SKM-1 (cell line): ENCODE measurements around the gene SPAG9.

Source experiments
- DNase-seq: peaks from one replicate; lab custom pipeline; 2025; ENCODE audit not compliant: unreplicated experiment; lab: John Stamatoyannopoulos, UW

Gene SPAG9

DNA sequence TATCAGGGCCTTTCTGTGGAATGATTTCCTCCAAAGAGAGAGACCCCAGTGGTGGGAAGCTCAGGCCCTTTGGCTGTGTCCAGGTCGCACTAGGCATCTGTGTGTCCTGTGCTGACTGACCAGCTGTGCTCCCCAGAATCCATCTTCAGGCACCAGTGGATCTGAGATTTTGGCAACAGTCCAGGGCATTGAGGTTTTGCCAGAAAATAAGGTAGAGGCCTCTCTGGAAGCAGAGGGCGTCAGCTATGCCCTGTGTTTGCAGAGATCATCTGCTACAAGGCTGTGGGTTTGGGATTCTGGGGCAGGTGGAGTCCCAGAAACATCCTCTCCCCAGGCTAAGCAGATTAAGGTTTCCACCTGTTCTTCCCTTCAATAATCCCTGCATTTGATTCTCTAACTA, 197.1 kb downstream of the SPAG9 start:
- DNase-seq, result no peak

DNA sequence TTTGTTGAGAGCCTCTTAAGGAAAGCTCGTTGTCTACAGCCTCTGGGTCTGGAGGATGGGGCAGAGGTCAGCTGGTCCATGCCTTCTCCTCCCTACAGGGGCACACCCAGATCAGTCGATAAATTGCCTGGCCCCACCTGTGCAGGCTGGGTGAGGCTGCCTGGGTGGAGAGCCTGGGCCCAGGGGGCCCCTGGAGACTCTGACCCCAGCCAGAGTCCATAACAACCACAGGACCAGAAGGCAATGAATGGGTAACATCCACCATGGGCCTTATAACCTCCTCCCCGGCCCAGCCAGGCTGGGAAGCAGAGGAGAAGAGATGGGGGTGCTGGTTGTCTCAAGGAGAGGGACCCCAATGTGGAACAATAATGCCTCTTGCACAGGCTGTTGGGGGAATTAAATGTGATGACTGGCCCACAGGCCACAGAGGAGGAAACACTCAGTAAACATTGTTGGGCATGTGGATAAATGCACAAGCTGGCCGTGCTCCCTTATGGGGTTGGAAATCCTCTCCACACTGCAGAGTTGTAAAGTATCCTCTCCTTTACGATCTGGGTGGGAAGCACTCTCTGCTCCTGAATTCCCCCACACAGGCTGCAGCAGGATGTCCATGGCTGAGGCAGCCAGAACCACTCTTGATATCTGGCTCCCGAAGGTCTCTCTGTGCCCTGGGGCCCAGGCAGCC, 197.8 kb downstream of the SPAG9 start:
- no peak for DNase-seq

DNA sequence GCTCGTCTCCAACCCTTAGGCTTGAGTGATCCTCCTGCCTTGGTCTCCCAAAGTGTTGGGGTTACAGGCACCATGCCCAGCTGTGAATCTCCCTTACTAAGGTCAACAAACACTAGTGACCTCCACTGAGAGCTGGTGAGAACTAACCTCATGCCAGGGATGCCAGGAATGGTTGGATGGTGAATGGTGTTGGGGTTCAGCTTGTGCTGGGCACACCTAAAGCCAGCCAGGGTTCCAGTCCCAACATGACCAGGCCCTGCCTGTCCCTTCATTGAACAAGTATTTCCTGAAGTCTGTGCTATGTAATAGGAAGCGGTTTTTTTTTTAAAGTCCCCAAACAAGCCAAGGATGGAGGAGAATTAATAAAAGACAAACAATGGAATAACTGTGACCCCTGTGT, 198.6 kb downstream of the SPAG9 start:
- no peak for DNase-seq

DNA sequence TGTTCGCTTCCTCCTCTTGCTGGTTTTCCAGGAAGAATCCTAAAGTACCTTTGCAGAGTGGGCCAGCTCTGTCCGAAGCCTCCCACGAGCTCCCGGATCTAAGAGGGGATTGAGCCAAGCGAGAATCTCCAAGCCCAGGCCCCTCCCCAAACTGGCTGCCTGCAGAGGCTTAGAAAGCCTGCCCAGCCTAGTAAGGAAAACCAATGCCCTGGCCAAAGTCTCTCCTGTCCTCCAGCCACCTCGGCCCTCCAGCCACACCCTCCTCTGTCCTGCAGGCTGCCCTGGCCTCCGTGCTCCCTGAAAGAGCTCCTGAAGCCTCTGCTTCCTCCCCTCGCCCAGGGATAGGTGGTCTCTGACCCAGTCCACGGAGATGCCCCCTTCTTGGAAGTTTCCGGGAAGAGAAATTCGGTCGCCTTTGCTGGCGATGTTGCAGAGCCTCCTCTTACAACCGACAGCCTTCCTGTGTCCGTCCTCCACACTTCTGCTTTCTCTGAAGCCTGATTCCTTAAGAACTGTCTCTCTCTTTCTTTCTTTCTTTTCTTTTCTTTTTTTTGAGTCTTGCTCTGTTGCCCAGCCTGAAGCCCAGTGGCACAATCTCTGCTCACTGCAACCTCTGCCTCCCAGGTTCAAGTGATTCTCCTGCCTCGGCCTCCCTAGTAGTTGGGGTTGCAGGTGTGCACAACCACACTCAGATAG, 199.6 kb downstream of the SPAG9 start:
- no peak for DNase-seq

DNA sequence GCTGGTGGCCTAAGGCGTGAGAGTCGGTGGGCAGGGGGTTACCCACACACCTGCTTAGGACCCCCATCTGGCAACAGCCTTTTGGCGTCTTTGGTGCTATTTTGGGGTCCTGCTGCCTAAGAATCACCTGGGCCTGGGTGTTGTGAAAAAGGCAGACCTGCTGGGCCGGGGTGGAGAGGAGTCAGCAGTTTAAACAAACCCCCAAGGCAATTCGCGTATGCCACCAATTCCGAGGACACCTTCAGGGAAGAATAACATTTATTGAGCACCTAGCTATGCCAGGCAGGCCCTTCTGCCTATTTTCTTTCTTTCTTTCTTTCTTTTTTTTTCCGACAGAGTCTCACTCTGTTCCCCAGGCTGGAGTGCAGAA, 200.6 kb downstream of the SPAG9 start:
- no peak for DNase-seq

DNA sequence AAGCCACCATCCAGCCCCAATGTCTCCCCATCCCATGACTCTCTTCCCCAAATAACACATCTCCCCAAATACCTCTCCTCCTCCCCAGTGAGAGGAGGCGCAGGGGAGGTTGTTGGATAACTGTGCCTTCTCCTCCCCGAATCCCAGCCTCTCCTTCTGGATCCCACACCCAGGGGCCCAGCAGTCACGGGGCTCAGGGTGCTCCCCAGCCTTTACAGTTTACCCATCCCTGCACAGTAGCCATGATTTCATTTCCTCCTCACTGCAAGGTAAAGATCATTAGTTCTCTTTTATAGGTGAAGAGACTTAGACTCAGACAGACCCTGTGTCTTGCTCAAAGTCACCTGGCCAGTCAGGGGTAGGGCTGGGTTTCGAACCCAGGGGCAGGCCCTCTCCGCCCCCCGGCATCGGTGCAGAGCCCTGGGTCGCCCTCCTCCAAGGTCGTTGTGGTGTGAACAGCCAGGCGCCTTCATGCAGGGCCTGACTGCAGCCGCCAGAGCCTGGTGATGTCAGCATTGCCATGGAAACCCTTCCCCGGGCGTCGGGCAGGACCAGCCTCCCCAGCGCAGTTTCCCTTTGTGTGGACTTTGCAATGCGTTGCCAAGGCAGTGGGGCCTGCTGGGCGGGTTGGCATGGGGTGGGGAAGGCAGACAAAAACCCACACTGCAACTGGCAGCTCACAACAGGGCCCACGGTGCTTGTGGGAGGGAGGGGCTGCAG, 201.2 kb downstream of the SPAG9 start:
- no peak for DNase-seq

DNA sequence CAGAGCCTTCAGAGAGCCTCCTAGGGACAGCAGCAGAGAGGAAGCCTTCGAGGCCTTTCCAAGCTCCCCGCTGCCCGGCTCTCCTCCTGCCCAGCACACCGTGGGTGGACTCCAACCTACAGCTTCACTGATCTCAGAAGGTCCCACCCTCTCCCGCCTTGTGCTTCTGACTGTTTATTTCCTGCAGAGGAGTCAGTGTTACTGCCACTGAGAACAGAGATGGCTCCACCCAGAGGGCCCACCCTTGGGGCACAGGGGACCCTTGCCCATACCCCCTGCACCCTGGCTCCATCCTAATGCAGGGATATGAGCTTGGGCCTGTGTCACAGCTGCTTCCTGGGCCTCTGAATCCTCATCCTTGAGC, 201.8 kb downstream of the SPAG9 start:
- DNase-seq, result no peak

DNA sequence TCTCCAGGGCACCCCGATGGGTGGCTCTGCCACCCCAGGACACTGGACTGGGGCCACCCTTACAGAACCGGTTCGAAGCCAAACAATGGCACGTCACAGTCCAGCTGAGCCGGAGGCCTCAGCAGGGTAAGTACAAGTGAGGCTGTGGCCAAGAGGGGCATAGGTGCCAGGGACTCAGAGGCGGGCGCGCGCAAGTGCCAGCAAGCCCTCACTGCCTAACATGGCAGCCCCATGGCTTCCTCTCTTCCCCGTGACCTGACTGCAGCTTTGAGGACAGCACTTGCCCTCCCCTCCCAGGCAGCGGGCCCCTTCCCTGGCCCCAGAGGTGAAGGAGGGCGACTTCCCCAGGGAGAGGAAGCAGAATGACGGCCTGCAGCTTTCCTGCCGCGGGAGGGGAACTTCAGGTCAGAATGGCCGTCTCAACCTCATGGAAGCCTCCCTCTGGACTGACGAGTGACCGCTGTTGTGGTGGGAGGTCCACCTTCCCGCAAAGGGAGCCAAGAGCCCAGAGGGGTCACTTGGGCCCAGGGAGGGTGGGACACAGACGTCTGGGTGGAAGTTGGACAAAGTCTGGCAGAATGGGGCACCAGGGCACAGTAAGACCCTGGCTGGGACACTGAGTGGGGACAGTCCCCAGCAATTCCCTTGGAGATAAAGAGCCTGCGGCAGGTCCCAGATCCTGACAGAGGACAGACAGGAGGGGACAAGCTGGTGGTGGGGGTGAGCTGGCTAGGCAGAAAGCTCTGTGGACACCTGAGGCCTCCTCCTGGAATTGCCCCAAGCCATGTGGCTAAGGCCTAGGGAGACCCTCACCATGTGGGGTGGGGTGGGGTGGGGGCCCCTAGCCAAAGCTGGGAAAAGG, 202.4 kb downstream of the SPAG9 start:
- peak; percentile 26 for DNase-seq

DNA sequence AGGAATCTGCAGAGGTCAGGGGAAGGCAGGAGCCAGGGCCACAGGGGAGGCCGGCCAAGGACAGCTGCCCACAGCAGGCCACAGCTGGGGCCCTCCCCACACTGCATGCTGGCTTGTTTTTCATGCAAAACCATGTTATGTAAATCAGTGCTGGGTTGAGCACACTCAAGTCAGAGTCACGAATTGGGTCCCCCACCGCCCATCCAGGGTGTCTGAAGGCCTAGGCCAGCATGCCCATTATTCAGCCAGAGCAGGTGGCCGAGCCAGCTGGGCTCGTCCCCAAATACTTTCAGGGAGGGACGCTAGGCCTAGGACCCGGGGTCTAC, 203.3 kb downstream of the SPAG9 start:
- no peak for DNase-seq

DNA sequence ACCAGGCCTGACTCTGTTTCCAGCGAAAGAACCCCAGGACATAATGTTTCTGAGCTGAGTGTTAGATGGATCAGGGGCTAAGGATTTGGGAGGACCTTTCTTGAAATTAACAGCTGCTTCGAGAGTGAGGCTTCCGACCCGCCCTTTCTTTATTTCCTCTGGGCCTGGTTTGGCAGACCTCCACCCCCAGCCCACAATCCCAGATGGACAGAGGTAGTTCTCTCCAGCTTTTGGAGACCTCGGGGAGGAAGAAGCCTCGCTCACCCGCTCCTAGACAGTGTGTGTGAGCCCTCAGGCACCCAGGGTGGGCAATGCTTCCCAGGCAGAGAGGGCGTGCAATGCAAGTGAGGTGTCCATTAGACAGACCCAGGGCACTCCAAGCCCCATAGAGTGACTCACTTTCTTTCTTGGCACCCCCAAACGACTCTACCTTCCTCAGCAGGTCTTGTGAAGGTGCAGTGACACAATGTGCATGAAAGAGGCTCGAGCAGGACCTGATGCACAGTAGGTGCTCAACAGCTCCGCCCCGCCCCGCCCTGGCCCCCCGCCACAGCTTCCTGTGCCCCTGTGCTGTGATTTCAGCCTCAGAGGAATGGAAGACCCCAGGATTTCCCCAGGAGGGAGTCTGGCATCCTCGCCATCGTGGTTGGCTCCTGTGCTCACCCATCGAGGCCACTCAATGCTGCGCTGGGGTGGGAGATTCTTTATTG, 203.8 kb downstream of the SPAG9 start:
- DNase-seq, result no peak

DNA sequence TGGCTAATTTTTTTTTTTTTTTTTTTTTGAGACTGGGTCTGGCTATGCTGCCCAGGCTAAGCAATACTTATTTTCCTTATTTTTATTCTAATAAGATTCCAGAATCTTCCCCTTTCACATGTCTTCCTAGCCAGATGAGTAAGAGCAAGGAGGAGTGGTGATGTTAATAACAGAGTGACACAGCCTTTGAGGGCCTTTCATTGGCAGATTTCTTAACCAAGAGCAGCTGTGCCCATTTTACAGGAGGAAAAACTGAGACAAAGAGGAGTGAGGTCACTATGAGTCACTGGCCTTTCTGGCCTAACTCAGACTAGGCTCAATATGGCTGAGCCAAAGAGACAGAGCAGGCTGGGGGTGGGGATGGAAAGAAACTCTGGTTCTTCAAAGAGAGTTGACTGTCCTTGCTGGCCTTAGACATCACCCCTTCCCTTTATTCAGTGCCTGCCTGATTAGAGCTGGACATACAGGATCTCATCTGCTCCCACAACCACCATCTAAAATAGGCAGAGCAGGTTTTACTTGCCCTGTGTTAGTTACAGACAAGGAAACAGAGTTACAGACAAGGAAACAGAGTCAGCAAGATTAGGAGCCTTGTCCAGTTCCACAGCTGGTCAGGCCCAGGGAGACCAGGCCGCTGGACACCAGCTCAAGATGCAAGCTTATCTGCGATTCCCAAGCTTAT, 204.5 kb downstream of the SPAG9 start:
- no peak for DNase-seq

DNA sequence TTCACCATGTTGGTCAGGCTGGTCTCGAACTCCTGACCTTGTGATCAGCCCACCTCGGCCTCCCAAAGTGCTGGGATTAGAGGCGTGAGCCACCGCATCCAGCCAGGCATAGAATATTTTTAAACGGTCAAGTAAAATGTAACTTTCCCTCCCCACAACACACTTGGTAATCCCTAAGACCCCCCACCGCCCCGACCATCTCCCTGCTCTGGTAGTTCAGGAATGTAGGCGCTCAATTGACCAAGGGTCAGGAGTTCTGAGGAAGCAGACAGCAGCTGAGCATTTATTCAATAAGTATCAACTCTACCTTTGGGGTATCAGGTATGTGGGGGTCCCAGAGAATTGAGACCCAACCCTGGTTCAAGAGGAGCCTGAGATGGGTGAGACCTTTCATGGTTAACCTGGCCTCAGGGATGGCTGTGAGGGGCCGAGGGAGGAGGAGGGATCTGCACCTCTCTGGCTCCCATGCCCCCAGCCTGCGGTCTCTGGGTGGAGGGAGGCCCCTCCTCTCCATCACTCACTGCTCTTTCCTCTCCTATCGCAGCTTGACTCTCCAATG, 206.1 kb downstream of the SPAG9 start:
- no peak for DNase-seq

DNA sequence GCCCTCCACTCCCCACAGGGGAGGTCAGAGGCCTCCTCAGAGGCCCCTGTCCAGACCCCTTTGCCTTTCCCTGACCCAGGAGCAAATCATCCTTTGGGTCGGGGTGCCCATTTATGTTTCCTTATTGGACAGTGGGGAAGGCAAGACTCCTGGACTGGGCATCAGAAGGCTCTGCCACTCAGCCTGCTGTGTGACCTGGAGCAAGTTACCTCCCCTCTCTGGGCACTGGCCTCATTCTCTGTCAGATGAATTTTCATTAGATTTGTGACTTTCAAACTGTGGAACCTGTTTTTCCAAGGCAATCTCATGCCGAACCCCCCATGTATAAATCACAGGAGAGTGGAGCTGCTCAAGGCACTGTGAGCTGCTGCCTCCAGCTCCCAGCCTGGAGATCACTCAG, 207.5 kb downstream of the SPAG9 start:
- DNase-seq, result no peak
